K562 (cell line): ENCODE results near the gene B3GALT4. TPM values are rescaled to one million over a fixed set of nuclear protein-coding genes. Genes with fewer than 3 reads are reported as not detected.

Source experiments
- DPF2 ChIP-seq: fragments of 450-650 bp; IDR thresholded peaks from 2 replicates; pipeline ENCODE4 v1.6.1; 2016
- ETS2 ChIP-seq: IDR thresholded peaks from 2 replicates; pipeline ENCODE4 v1.6.1; 2016; ENCODE audit warnings: borderline replicate concordance, missing genetic modification characterization, mild to moderate bottlenecking, moderate library complexity, missing compliant biosample characterization; ENCODE audit not compliant: poor library complexity, severe bottlenecking
- ETV5 ChIP-seq: sonication (generic); formaldehyde crosslinking; IDR thresholded peaks from 2 replicates; pipeline ENCODE4 v1.4.0; 2020; ENCODE audit warnings: low read depth, mild to moderate bottlenecking, missing genetic modification reagents
- HEY1 ChIP-seq: fragments of 250-450 bp; sonication (Bioruptor Pico); IDR thresholded peaks from 2 replicates; pipeline ENCODE4 v1.5.0; 2020; ENCODE audit warnings: mild to moderate bottlenecking, moderate library complexity, borderline replicate concordance
- KLF1 ChIP-seq: fragments of 450-650 bp; IDR thresholded peaks from 2 replicates; pipeline ENCODE4 v1.6.1; 2016; ENCODE audit warnings: missing genetic modification characterization, missing compliant biosample characterization
- REST ChIP-seq, 2 experiments: fragments of 450-650 bp; formaldehyde crosslinking in 1 of 2; IDR thresholded peaks; 2 replicates each; pipeline versions ENCODE4 v1.4.0 to v1.6.1; 2014 to 2020; ENCODE audit warnings: mild to moderate bottlenecking in 2 of 2, borderline replicate concordance in 1 of 2, low read depth in 1 of 2
- RUNX1 ChIP-seq: sonication (generic); IDR thresholded peaks from 2 replicates; pipeline ENCODE4 v1.6.1; 2016; ENCODE audit warnings: antibody characterized with exemption, low read depth
- SIN3A ChIP-seq, 2 experiments: fragments of 150-350 bp in 1 of 2; IDR thresholded peaks; 2 replicates each; pipeline ENCODE4 v1.6.1; 2011 to 2016; ENCODE audit warnings: borderline replicate concordance in 2 of 2, low read depth in 2 of 2, low read length in 2 of 2, mild to moderate bottlenecking in 2 of 2, moderate library complexity in 2 of 2; ENCODE audit not compliant: control insufficient read depth in 1 of 2
- TCF7 ChIP-seq: sonication (generic); IDR thresholded peaks from 2 replicates; pipeline ENCODE4 v1.6.1; 2016; ENCODE audit warnings: antibody characterized with exemption, borderline replicate concordance
- TEAD2 ChIP-seq: fragments of 450-650 bp; IDR thresholded peaks from 2 replicates; pipeline ENCODE4 v1.6.1; 2016; ENCODE audit warnings: missing genetic modification characterization, control low read depth, missing compliant biosample characterization
- TRIM28 ChIP-seq: fragments of 450-650 bp; IDR thresholded peaks from 2 replicates; pipeline ENCODE4 v1.6.1; 2017
- YBX1 ChIP-seq: fragments of 450-650 bp; IDR thresholded peaks from 2 replicates; pipeline ENCODE4 v1.7.1; 2016; ENCODE audit warnings: mild to moderate bottlenecking
- ZNF518B ChIP-seq: fragments of 250-450 bp; sonication (Bioruptor Pico); IDR thresholded peaks from 2 replicates; pipeline ENCODE4 v1.5.0; 2021; ENCODE audit warnings: mild to moderate bottlenecking, moderate library complexity
- ZNF57 ChIP-seq: fragments of 450-650 bp; formaldehyde crosslinking; IDR thresholded peaks from 2 replicates; pipeline ENCODE4 v1.4.0; 2020; ENCODE audit warnings: mild to moderate bottlenecking, moderate library complexity
- polyA plus RNA-seq, 8 experiments: library from polyadenylated mRNA; depleted of rRNA in 4 of 8; stranded (reverse) in 5 of 8; unstranded in 3 of 8; fragments of >200 nt; fragmentation: Nextera tagmentation in 2 of 8; fragmentation: Illumina TruSeq in 1 of 8; extraction: Ambion mirVana in 2 of 8; extraction: Trizol in 1 of 8; gene quantifications; 2 replicates each; pipeline versions ENCODE4 v1.2.1 to v1.2.3, GENCODE V29; 2011 to 2014; ENCODE audit warnings: inconsistent platforms in 1 of 8, missing spikeins in 1 of 8
- total RNA-seq, 7 experiments: library from RNA; depleted of rRNA in 6 of 7; stranded (reverse); fragments of >200 nt in 6 of 7; fragmentation: Illumina TruSeq in 2 of 7; extraction: Trizol in 2 of 7; gene quantifications; 2 replicates each; pipeline versions ENCODE4 v1.2.1 to v1.2.3, GENCODE V29; 2011 to 2021; ENCODE audit warnings: low replicate concordance in 1 of 7

B3GALT4 gene
- total and polyA plus RNA-seq, 9 of the 15 experiments (the other 6 are each of a cell fraction or from before 2014, with no cell fraction given), result 0.11 to 1.3 (median 0.53) TPM; not detected in 1

GRCh38 chr6:33288921-33289783, 12.2 kb downstream of the B3GALT4 start, which contains the start of the genes PFDN6 and WDR46 (continued):
- TF ChIP-seq TEAD2 (tag), result peak; percentile 36; the same call in 1 of the 2 replicates
- no peak; the same call in 1 of the 2 replicates for TF ChIP-seq TRIM28
- TF ChIP-seq RUNX1, result no peak
- peak; percentile 53; the same call in 1 of the 2 replicates for TF ChIP-seq HEY1 (CRISPR knock-in tag)
- 0 out of 2 replicates have a peak, but pooled peaks have one; percentile 44 for TF ChIP-seq DPF2
- TF ChIP-seq ZNF57 (CRISPR knock-in tag), result no peak
- no peak for TF ChIP-seq TCF7
- TF ChIP-seq KLF1, result no peak
- peak; percentile 97 to 99 for TF ChIP-seq SIN3A (IDR thresholded peaks at IDR 0.05; ENCODE audit: borderline replicate concordance in 2 of 2, control insufficient read depth in 1 of 2, low read depth in 2 of 2, low read length in 2 of 2)
- no peak for TF ChIP-seq YBX1
- no peak for TF ChIP-seq ZNF518B (CRISPR knock-in tag)
- TF ChIP-seq ETV5 (CRISPR knock-in tag), result 0 out of 2 replicates have a peak, but pooled peaks have one; percentile 32
- no peak for TF ChIP-seq REST (IDR thresholded peaks at IDR 0.05; ENCODE audit: borderline replicate concordance)
- TF ChIP-seq REST (CRISPR knock-in tag; IDR thresholded peaks at IDR 0.05; ENCODE audit: low read depth), result no peak; the same call in 1 of the 2 replicates
- no peak for TF ChIP-seq ETS2 (tag)
